Spleen (tissue), 11 donors: ENCODE measurements around the gene ADNP. TPM values are rescaled to one million over a fixed set of nuclear protein-coding genes. Genes with fewer than 3 reads are reported as not detected.

Experiments
- DNase-seq: peaks from one replicate; pipeline ENCODE4 v3.0.0-alpha.2; 2020
- H3K27ac ChIP-seq, 8 donors: fragments of 200-600 bp; sonication (generic) in 7 of 8; 1 replicate in 4 of 8; 2 replicates in 4 of 8; pipeline versions ENCODE4 v1.5.0 to v1.8.0; 2016 to 2021; ENCODE audit warnings: inconsistent platforms in 4 of 8, mild to moderate bottlenecking in 4 of 8, moderate library complexity in 1 of 8
- H3K27me3 ChIP-seq, 7 donors: fragments of 200-600 bp; sonication (generic) in 6 of 7; replicated peaks in 1 of 7; 1 replicate in 4 of 7; 2 replicates in 3 of 7; pipeline versions ENCODE4 v1.5.0 to v1.8.0; 2016 to 2021; ENCODE audit warnings: inconsistent platforms in 3 of 7, mild to moderate bottlenecking in 1 of 7
- H3K36me3 ChIP-seq, 6 donors: fragments of 200-600 bp; sonication (generic) in 5 of 6; 1 replicate in 4 of 6; 2 replicates in 2 of 6; pipeline versions ENCODE4 v1.5.0 to v1.8.0; 2016 to 2021; ENCODE audit warnings: inconsistent platforms in 2 of 6
- H3K4me1 ChIP-seq, 6 donors: fragments of 200-600 bp; sonication (generic) in 5 of 6; 1 replicate in 3 of 6; 2 replicates in 3 of 6; pipeline versions ENCODE4 v1.5.0 to v1.8.0; 2016 to 2021; ENCODE audit warnings: inconsistent platforms in 3 of 6
- H3K4me3 ChIP-seq, 8 donors: fragments of 200-600 bp; sonication (generic) in 7 of 8; 1 replicate in 4 of 8; 2 replicates in 4 of 8; pipeline versions ENCODE4 v1.5.0 to v1.8.0; 2016 to 2021; ENCODE audit warnings: inconsistent platforms in 4 of 8, mild to moderate bottlenecking in 4 of 8, moderate library complexity in 2 of 8
- H3K9me3 ChIP-seq, 8 donors: fragments of 200-600 bp; sonication (generic) in 7 of 8; 1 replicate in 4 of 8; 2 replicates in 4 of 8; pipeline versions ENCODE4 v1.5.0 to v1.8.0; 2016 to 2021; ENCODE audit warnings: inconsistent platforms in 4 of 8
- CTCF ChIP-seq, 11 experiments: fragments of 200-600 bp in 7 of 11; fragments of 450-650 bp in 4 of 11; sonication (generic) in 4 of 11; IDR thresholded peaks in 8 of 11; conservative IDR thresholded peaks in 3 of 11; 1 replicate in 7 of 11; 2 replicates in 4 of 11; pipeline versions ENCODE4 v1.4.0 to v1.8.0; 2016 to 2021; ENCODE audit warnings: antibody characterized with exemption in 11 of 11, inconsistent platforms in 4 of 11, mild to moderate bottlenecking in 1 of 11
- POLR2A ChIP-seq, 3 donors: fragments of 450-650 bp; IDR thresholded peaks; one replicate each; pipeline ENCODE4 v1.5.1; 2017; ENCODE audit warnings: antibody characterized with exemption in 3 of 3, mild to moderate bottlenecking in 1 of 3
- POLR2AphosphoS5 ChIP-seq, 3 donors: sonication (generic); formaldehyde crosslinking; IDR thresholded peaks; one replicate each; pipeline ENCODE4 v1.5.1; 2017; ENCODE audit warnings: antibody characterized with exemption in 3 of 3
- WGBS, 5 donors: extraction: QIAGEN DNeasy Blood & Tissue Kit in 3 of 5; methylation state at CpG; one replicate each; pipeline versions ENCODE4 v1.1.5 to v1.1.7; 2013 to 2018; 5-methylcytosine and 5-hydroxymethylcytosine counted together
- intact Hi-C: fragments of 100-400 bp; cut with DNase I; formaldehyde crosslinking; loops from one replicate; pipeline ENCODE4 v1.15.0; 2023; ENCODE audit warnings: low total_unique reads
- polyA plus RNA-seq, 3 donors: library from polyadenylated mRNA; stranded (reverse); fragments of 200-250 nt; gene quantifications; one replicate each; pipeline ENCODE4 v1.2.1, GENCODE V29; 2013
- total RNA-seq, 7 donors: library from RNA; depleted of rRNA in 3 of 7; stranded (reverse); fragments of >200 nt in 3 of 7; fragmentation: NEBNext Ultra II Directional in 4 of 7; extraction: Animal tissue kit (Norgen Biotek cat#: 25700) in 4 of 7; gene quantifications; one replicate each; pipeline versions ENCODE4 v1.1.0 to v1.2.1, GENCODE V29; 2016 to 2021
- donor health status: healthy with polysubstance abuse.
- donor health status: DM: no; HTN: no; CAD: no; lungs with moderate emphysema.
- donor health status: DM: no; HTN: no; CAD: no.
- donor health status: Bipolar disorder and iron deficiency.
- donor health status: healthy.
- donor health status: DM: no; HTN: no; CAD: no.
- donor health status: DM: yes; HTN: yes; CAD: no.

ADNP gene
- total and polyA plus RNA-seq, 10 donors, result 30.6 to 78.8 (median 61.3) TPM

- H3K4me1 ChIP-seq, result peaks cover 0 to 9% (median 0%) of the 10 kb centered on the region in 6 donors
- 86 to 94% (median 90%) methylated on average over 5 of the region's 5 CpGs for WGBS, 5 donors
- no peaks in the 10 kb centered on the region for H3K9me3 ChIP-seq
- TF ChIP-seq CTCF (IDR thresholded peaks at IDR 0.05 in 8 of 11, conservative IDR thresholded peaks at IDR 0.05 in 3 of 11), result no peak
- TF ChIP-seq POLR2AphosphoS5 (IDR thresholded peaks at IDR 0.05), result no peak
- no peak for TF ChIP-seq POLR2A (IDR thresholded peaks at IDR 0.05)
- H3K4me3 ChIP-seq, result no peak overlapping the region
- no peaks in the 10 kb centered on the region for H3K27me3 ChIP-seq
- H3K36me3 ChIP-seq, result peaks cover 0 to 39% (median 3%) of the 10 kb centered on the region in 6 donors
- intact Hi-C loops, result no loop called here
- no peak overlapping the region for H3K27ac ChIP-seq
- DNase-seq, result no peak
These were observed 74.7 kb downstream of the ADNP start for GRCh38 chr20:50856475-50857041.

GRCh38 chr20:50855498-50856474 is 75.5 kb downstream of the ADNP start:
- TF ChIP-seq POLR2A (IDR thresholded peaks at IDR 0.05) (no peak), CTCF (IDR thresholded peaks at IDR 0.05 in 8 of 11, conservative IDR thresholded peaks at IDR 0.05 in 3 of 11) (no peak), POLR2AphosphoS5 (IDR thresholded peaks at IDR 0.05) (no peak)
- Histone ChIP-seq H3K27ac (no peak overlapping the region), H3K27me3 (no peaks in the 10 kb centered on the region), H3K9me3 (no peaks in the 10 kb centered on the region), H3K4me3 (no peak overlapping the region), H3K4me1 (peaks cover 0 to 9% (median 0%) of the 10 kb centered on the region in 6 donors), H3K36me3 (peaks cover 0 to 39% (median 3%) of the 10 kb centered on the region in 6 donors)
- 74 to 80% (median 78%) methylated on average over 20 to 23 of the region's 23 CpGs for WGBS, 5 donors
- DNase-seq, result no peak
- intact Hi-C loops, result no loop called here

- H3K27me3 ChIP-seq, result no peaks in the 10 kb centered on the region
- peaks cover 0 to 34% (median 3%) of the 10 kb centered on the region in 6 donors for H3K36me3 ChIP-seq
- 85 to 93% (median 87%) methylated on average over 14 to 18 of the region's 18 CpGs for WGBS, 5 donors
- peaks cover 0 to 15% (median 0%) of the 10 kb centered on the region in 6 donors for H3K4me1 ChIP-seq
- H3K9me3 ChIP-seq, result no peaks in the 10 kb centered on the region
- DNase-seq, result no peak
- intact Hi-C loops, result no loop called here
- no peak overlapping the region for H3K27ac ChIP-seq
- TF ChIP-seq CTCF (IDR thresholded peaks at IDR 0.05 in 8 of 11, conservative IDR thresholded peaks at IDR 0.05 in 3 of 11) (no peak), POLR2A (IDR thresholded peaks at IDR 0.05) (no peak), POLR2AphosphoS5 (IDR thresholded peaks at IDR 0.05) (no peak)
- no peak overlapping the region for H3K4me3 ChIP-seq
These were observed 76.6 kb downstream of the ADNP start for GRCh38 chr20:50854506-50855249.
